ENCODE data around the gene FBXL16.
"Not testable (repeated sequence)": the region's sequence is repeated elsewhere in the genome, so short reads cannot be mapped to it uniquely, and the experiment has no call there.

The FBXL16 gene

GRCh38 chr16:709566-710499 lies 4.2 kb upstream of the FBXL16 start:
- no peak for DNase-seq (ENCODE audit: low read depth)

- no peak for DNase-seq (ENCODE audit: low read depth)
Observed at GRCh38 chr16:708959-709358, 3.4 kb upstream of the FBXL16 start.

GRCh38 chr16:708019-708418 lies 2.4 kb upstream of the FBXL16 start:
- DNase-seq (ENCODE audit: low read depth), result no peak

GRCh38 chr16:707062-707538 lies 1.5 kb upstream of the FBXL16 start:
- no peak for DNase-seq (ENCODE audit: low read depth)

- no peak for DNase-seq (ENCODE audit: low read depth)
Observed at GRCh38 chr16:706189-707061, 824 bp upstream of the FBXL16 start.

GRCh38 chr16:704552-705380 lies 835 bp downstream of the FBXL16 start:
- no peak for DNase-seq (ENCODE audit: low read depth)

- DNase-seq (ENCODE audit: low read depth), result no peak
Observed at GRCh38 chr16:704047-704446, 1.6 kb downstream of the FBXL16 start.

- no peak for DNase-seq (ENCODE audit: low read depth)
Observed at GRCh38 chr16:703406-703805, 2.2 kb downstream of the FBXL16 start.

- no peak for DNase-seq (ENCODE audit: low read depth)
Observed at GRCh38 chr16:702341-702740, 3.3 kb downstream of the FBXL16 start.

GRCh38 chr16:700684-701584 lies 4.7 kb downstream of the FBXL16 start:
- peak; percentile 43 for DNase-seq (ENCODE audit: low read depth)

- DNase-seq (ENCODE audit: low read depth), result no peak
Observed at GRCh38 chr16:698911-699671, 6.5 kb downstream of the FBXL16 start.

GRCh38 chr16:695355-696089 lies 10.1 kb downstream of the FBXL16 start:
- no peak for DNase-seq (ENCODE audit: low read depth)

GRCh38 chr16:694863-695354 lies 10.7 kb downstream of the FBXL16 start:
- no peak for DNase-seq (ENCODE audit: low read depth)

GRCh38 chr16:694187-694862 lies 11.3 kb downstream of the FBXL16 start:
- no peak for DNase-seq (ENCODE audit: low read depth)

- DNase-seq (ENCODE audit: low read depth), result no peak
Observed at GRCh38 chr16:693766-694165, 11.8 kb downstream of the FBXL16 start.

- DNase-seq (ENCODE audit: low read depth), result no peak
Observed at GRCh38 chr16:693364-693763, 12.2 kb downstream of the FBXL16 start.

GRCh38 chr16:692356-693108 lies 13.1 kb downstream of the FBXL16 start:
- DNase-seq (ENCODE audit: low read depth), result no peak

GRCh38 chr16:691242-691641 lies 14.4 kb downstream of the FBXL16 start:
- not testable (repeated sequence) for DNase-seq (ENCODE audit: low read depth)
